Neural progenitor cell (in vitro differentiated cells): Measurements from ENCODE around the gene MRPL3.

Experiments used
- EZH2 ChIP-seq: fragments of 200-600 bp; sonication (generic); IDR thresholded peaks from 2 replicates; pipeline ENCODE4 v1.6.1; 2017; ENCODE audit warnings: antibody characterized with exemption, mild to moderate bottlenecking, moderate library complexity
- TF ChIP-seq, protein P1 (sequence below): fragments of 200-600 bp; sonication (generic); IDR thresholded peaks from 2 replicates; pipeline ENCODE4 v1.5.1; 2017; ENCODE audit warnings: antibody characterized with exemption, mild to moderate bottlenecking

DNA sequence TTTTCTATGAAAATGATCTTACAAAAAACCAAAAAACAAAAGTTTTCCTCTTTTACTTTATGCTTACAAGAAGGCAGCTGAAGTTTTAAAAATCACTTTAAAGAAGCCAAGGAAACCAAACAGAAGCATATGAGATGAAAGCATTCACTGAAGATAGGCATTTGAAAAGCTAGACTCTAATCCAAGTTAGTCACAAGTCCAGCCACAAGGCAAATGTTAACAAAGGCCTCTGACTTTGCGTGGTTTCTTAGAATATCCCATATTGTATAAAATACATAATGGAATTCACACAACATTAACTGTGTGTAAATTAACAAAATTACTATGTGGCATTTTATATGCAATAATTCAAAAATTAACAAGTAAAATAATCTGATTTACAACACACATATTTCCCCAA, 17.7 kb downstream of the MRPL3 start:
- TF ChIP-seq, protein P1, sequence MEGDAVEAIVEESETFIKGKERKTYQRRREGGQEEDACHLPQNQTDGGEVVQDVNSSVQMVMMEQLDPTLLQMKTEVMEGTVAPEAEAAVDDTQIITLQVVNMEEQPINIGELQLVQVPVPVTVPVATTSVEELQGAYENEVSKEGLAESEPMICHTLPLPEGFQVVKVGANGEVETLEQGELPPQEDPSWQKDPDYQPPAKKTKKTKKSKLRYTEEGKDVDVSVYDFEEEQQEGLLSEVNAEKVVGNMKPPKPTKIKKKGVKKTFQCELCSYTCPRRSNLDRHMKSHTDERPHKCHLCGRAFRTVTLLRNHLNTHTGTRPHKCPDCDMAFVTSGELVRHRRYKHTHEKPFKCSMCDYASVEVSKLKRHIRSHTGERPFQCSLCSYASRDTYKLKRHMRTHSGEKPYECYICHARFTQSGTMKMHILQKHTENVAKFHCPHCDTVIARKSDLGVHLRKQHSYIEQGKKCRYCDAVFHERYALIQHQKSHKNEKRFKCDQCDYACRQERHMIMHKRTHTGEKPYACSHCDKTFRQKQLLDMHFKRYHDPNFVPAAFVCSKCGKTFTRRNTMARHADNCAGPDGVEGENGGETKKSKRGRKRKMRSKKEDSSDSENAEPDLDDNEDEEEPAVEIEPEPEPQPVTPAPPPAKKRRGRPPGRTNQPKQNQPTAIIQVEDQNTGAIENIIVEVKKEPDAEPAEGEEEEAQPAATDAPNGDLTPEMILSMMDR: no peak
- no peak for TF ChIP-seq EZH2
